CD14-positive monocyte (primary cell): ENCODE data around the gene STARD10. TPM values are rescaled to one million over a fixed set of nuclear protein-coding genes. Genes with fewer than 3 reads are reported as not detected.

ENCODE experiments used
- DNase-seq, 3 donors: peaks; one replicate each; pipeline ENCODE4 v3.0.0-alpha.2; 2011 to 2022
- H2AFZ ChIP-seq: 2 replicates; pipeline ENCODE4 v1.6.0; 2012; ENCODE audit warnings: mild to moderate bottlenecking, low read depth, low read length, inconsistent platforms; ENCODE audit not compliant: insufficient read depth, poor library complexity, severe bottlenecking
- H3K27ac ChIP-seq, 2 donors: 1 replicate in 1 of 2; 2 replicates in 1 of 2; pipeline ENCODE4 v1.5.1; 2012 to 2013; ENCODE audit warnings: low read length in 2 of 2, control low read depth in 1 of 2, inconsistent platforms in 1 of 2, low read depth in 1 of 2, mild to moderate bottlenecking in 1 of 2
- H3K27me3 ChIP-seq, 2 donors: one replicate each; pipeline versions ENCODE4 v1.6.0 to v1.6.1; 2011 to 2013; ENCODE audit warnings: low read length in 2 of 2; ENCODE audit not compliant: control insufficient read depth in 2 of 2, insufficient read depth in 2 of 2
- H3K36me3 ChIP-seq, 2 donors: replicated peaks in 1 of 2; 1 replicate in 1 of 2; 2 replicates in 1 of 2; pipeline versions ENCODE4 v1.5.1 to v1.6.1; 2012 to 2013; ENCODE audit warnings: low read length in 2 of 2, control low read depth in 1 of 2, inconsistent platforms in 1 of 2, mild to moderate bottlenecking in 1 of 2; ENCODE audit not compliant: insufficient read depth in 2 of 2, control insufficient read depth in 1 of 2
- H3K4me1 ChIP-seq, 2 donors: 1 replicate in 1 of 2; 2 replicates in 1 of 2; pipeline versions ENCODE4 v1.5.1 to v1.6.1; 2012 to 2013; ENCODE audit warnings: low read length in 2 of 2, control low read depth in 1 of 2, inconsistent platforms in 1 of 2, mild to moderate bottlenecking in 1 of 2, moderate library complexity in 1 of 2; ENCODE audit not compliant: insufficient read depth in 2 of 2, control insufficient read depth in 1 of 2
- H3K4me2 ChIP-seq: replicated peaks from 2 replicates; pipeline ENCODE3; 2012; ENCODE audit warnings: low read length, moderate library complexity, mild to moderate bottlenecking; ENCODE audit not compliant: poor library complexity, severe bottlenecking; ENCODE audit errors: extremely low read depth
- H3K4me3 ChIP-seq, 3 experiments: fragments of 200-600 bp in 1 of 3; sonication (generic) in 1 of 3; replicated peaks in 1 of 3; 1 replicate in 2 of 3; 2 replicates in 1 of 3; pipeline ENCODE4 v1.5.1; 2011 to 2013; ENCODE audit warnings: low read length in 3 of 3, mild to moderate bottlenecking in 3 of 3, control low read depth in 2 of 3, low read depth in 2 of 3, inconsistent platforms in 1 of 3, moderate library complexity in 1 of 3
- H3K79me2 ChIP-seq: 2 replicates; pipeline ENCODE4 v1.6.0; 2012; ENCODE audit warnings: mild to moderate bottlenecking, control low read depth, inconsistent platforms, low read length, moderate library complexity; ENCODE audit not compliant: insufficient read depth
- H3K9ac ChIP-seq: 2 replicates; pipeline ENCODE4 v1.6.0; 2017; ENCODE audit warnings: low read length, mild to moderate bottlenecking; ENCODE audit not compliant: insufficient read depth, poor library complexity, severe bottlenecking
- H3K9me3 ChIP-seq, 2 donors: replicated peaks in 1 of 2; 1 replicate in 1 of 2; 2 replicates in 1 of 2; pipeline versions ENCODE4 v1.5.1 to v1.6.1; 2012 to 2013; ENCODE audit warnings: low read length in 2 of 2, control low read depth in 1 of 2; ENCODE audit not compliant: control insufficient read depth in 1 of 2, insufficient read depth in 1 of 2
- H4K20me1 ChIP-seq: 2 replicates; pipeline ENCODE4 v1.6.0; 2012; ENCODE audit warnings: mild to moderate bottlenecking, low read length, control low read depth, moderate library complexity; ENCODE audit not compliant: insufficient read depth
- H3K27ac Mint-ChIP-seq, 7 donors: one replicate each; pipeline ENCODE4 v1.8.0; 2020; ENCODE audit warnings: mild to moderate bottlenecking in 7 of 7, mixed read lengths in 7 of 7, moderate library complexity in 6 of 7, inconsistent platforms in 2 of 7
- H3K27me3 Mint-ChIP-seq, 3 donors: one replicate each; pipeline ENCODE4 v1.8.0; 2021 to 2022; ENCODE audit warnings: low read depth in 3 of 3, mild to moderate bottlenecking in 3 of 3, mixed read lengths in 3 of 3, moderate library complexity in 3 of 3, inconsistent platforms in 1 of 3
- H3K36me3 Mint-ChIP-seq, 2 donors: one replicate each; pipeline ENCODE4 v1.8.0; 2020; ENCODE audit warnings: mixed read lengths in 2 of 2, inconsistent platforms in 1 of 2, mild to moderate bottlenecking in 1 of 2
- H3K4me1 Mint-ChIP-seq: one replicate; pipeline ENCODE4 v1.8.0; 2020; ENCODE audit warnings: mild to moderate bottlenecking, mixed read lengths
- H3K4me3 Mint-ChIP-seq, 2 donors: one replicate each; pipeline ENCODE4 v1.8.0; 2020; ENCODE audit warnings: mild to moderate bottlenecking in 2 of 2, mixed read lengths in 2 of 2, moderate library complexity in 1 of 2
- H3K9me3 Mint-ChIP-seq, 7 donors: one replicate each; pipeline ENCODE4 v1.8.0; 2020 to 2022; ENCODE audit warnings: mixed read lengths in 7 of 7, mild to moderate bottlenecking in 6 of 7, moderate library complexity in 6 of 7, inconsistent platforms in 2 of 7
- CTCF ChIP-seq: fragments of 200-600 bp; IDR thresholded peaks from one replicate; pipeline ENCODE4 v1.8.0; 2022; ENCODE audit warnings: antibody characterized with exemption, mild to moderate bottlenecking
- WGBS: methylation state at CpG from one replicate; pipeline ENCODE4 v1.1.5; 2013; ENCODE audit warnings: missing lambda C conversion rate; ENCODE audit not compliant: insufficient coverage; 5-methylcytosine and 5-hydroxymethylcytosine counted together
- intact Hi-C, 2 donors: fragments of 100-400 bp; cut with micrococcal nuclease; formaldehyde crosslinking; loops; one replicate each; pipeline versions ENCODE4 v1.15.0 to v1.15.1; 2023
- polyA plus RNA-seq, 3 donors: library from polyadenylated mRNA; depleted of rRNA in 1 of 3; unstranded in 2 of 3; stranded (reverse) in 1 of 3; fragments of 300-500 nt in 2 of 3; fragments of >200 nt in 1 of 3; fragmentation: Illumina TruSeq in 2 of 3; gene quantifications; 1 replicate in 2 of 3; 2 replicates in 1 of 3; pipeline ENCODE4 v1.2.3, GENCODE V29; 2012 to 2021

Gene STARD10
- polyA plus RNA-seq, 3 donors: 13.6 to 18.7 (median 15.4) TPM

- intact Hi-C loops: loop anchor here in 1 of 2 donors (5.0 kb wide), 1 partner anchor 32 kb away; no protein-coding TSS in a partner anchor
- WGBS: 97% methylated on average over 39 of the region's 48 CpGs
- peaks cover 1 to 9% (median 3%) of the 10 kb centered on the region in 3 donors for H3K27me3 Mint-ChIP-seq
These were observed 39.2 kb downstream of the STARD10 start for GRCh38 chr11:72754544-72755155.

GRCh38 chr11:72754149-72754543 lies 39.7 kb downstream of the STARD10 start:
- Mint-ChIP-seq H3K4me1 (peaks cover 65% of the 10 kb centered on the region), H3K9me3 (peaks cover 0 to 3% (median 0%) of the 10 kb centered on the region in 7 donors), H3K36me3 (peaks cover 18 to 28% of the 10 kb centered on the region in 2 donors), H3K27me3 (peaks cover 1 to 9% (median 3%) of the 10 kb centered on the region in 3 donors), H3K4me3 (no peak overlapping the region), H3K27ac (no peak overlapping the region)
- DNase-seq: no peak
- Histone ChIP-seq H3K27me3 (no peaks in the 10 kb centered on the region), H2AFZ (no peak overlapping the region), H4K20me1 (peaks cover 31% of the 10 kb centered on the region), H3K4me2 (no peak overlapping the region), H3K27ac (no peak overlapping the region), H3K9me3 (no peaks in the 10 kb centered on the region), H3K79me2 (peaks cover 30% of the 10 kb centered on the region), H3K36me3 (no peaks in the 10 kb centered on the region), H3K4me3 (no peak overlapping the region), H3K4me1 (peaks cover 50 to 58% of the 10 kb centered on the region in 2 donors), H3K9ac (no peak overlapping the region)
- intact Hi-C loops: no loop called here
- TF ChIP-seq CTCF: no peak
- 96% methylated on average over 4 of the region's 8 CpGs for WGBS

More at GRCh38 chr11:72754544-72755155, 39.2 kb downstream of the STARD10 start:
- no peak overlapping the region for H3K9ac ChIP-seq
- H3K4me3 ChIP-seq: no peak overlapping the region
- no peak overlapping the region for H3K4me2 ChIP-seq
- no peaks in the 10 kb centered on the region for H3K36me3 ChIP-seq
- no peak overlapping the region for H2AFZ ChIP-seq
- no peak for DNase-seq
- H3K27ac ChIP-seq: no peak overlapping the region
- peaks cover 26% of the 10 kb centered on the region for H4K20me1 ChIP-seq
- H3K27me3 ChIP-seq: no peaks in the 10 kb centered on the region
- Mint-ChIP-seq H3K9me3 (peaks cover 0 to 3% (median 0%) of the 10 kb centered on the region in 7 donors), H3K4me1 (peaks cover 65% of the 10 kb centered on the region), H3K4me3 (no peak overlapping the region), H3K36me3 (peaks cover 18 to 28% of the 10 kb centered on the region in 2 donors), H3K27ac (peak overlapping the region in 1 of 7 donors; percentile 22)
- no peaks in the 10 kb centered on the region for H3K9me3 ChIP-seq
- peaks cover 26% of the 10 kb centered on the region for H3K79me2 ChIP-seq
- H3K4me1 ChIP-seq: peaks cover 52 to 58% of the 10 kb centered on the region in 2 donors
- no peak for TF ChIP-seq CTCF
